K562 (cell line): ENCODE data around the gene RNF126. TPM values are rescaled to one million over a fixed set of nuclear protein-coding genes. Genes with fewer than 3 reads are reported as not detected.

Experiments
- ATAC-seq: fragments of 200-7000 bp; cut with Tn5 transposase; 3 replicates; pipeline ENCODE4 v1.9.1; 2020; ENCODE audit warnings: moderate library complexity
- BruUV-seq: library from RNA; stranded (reverse); fragments of 400-500 nt; replicated peaks from 2 replicates; lab custom pipeline; 2021; lab: Mats Ljungman, UMichigan
- CTCF ChIA-PET: fragments of 300-600 bp; formaldehyde crosslinking; extraction: SDS; loops from one replicate; lab custom pipeline; 2021; ENCODE audit warnings: low intra/inter-chr PET ratio; lab: Yijun Ruan, JAX
- POLR2A ChIA-PET: fragments of 300-600, 350-650 bp; sonication (Branson Sonifier 250); formaldehyde crosslinking; extraction: SDS; loops from one replicate; lab custom pipeline; 2021; ENCODE audit warnings: antibody characterized with exemption, inconsistent platforms; lab: Yijun Ruan, JAX
- DNase-seq, 4 experiments: peaks; one replicate each; pipeline versions ENCODE4 v3.0.0 to v3.0.0-alpha.2; 2011 to 2018; ENCODE audit warnings: low spot score in 3 of 4, mixed read lengths in 3 of 4; ENCODE audit errors: extremely low read depth in 1 of 4
- FAIRE-seq: peaks from 2 replicates; lab custom pipeline; 2011; peaks lifted over from hg19 to GRCh38; lab: Jason Lieb, UNC
- H2AFZ ChIP-seq: 2 replicates; pipeline ENCODE4 v1.6.0; 2011; ENCODE audit warnings: low read depth, low read length, control low read depth, inconsistent platforms
- H3K27ac ChIP-seq: fragments of 200-600 bp; 3 replicates; pipeline ENCODE4 v1.8.0; 2011; ENCODE audit warnings: low read depth, mild to moderate bottlenecking, control low read depth, inconsistent platforms, low read length, moderate library complexity, mixed read lengths; ENCODE audit errors: extremely low read depth
- H3K27me3 ChIP-seq, 2 experiments: fragments of 300-600 bp in 1 of 2; 2 replicates in 1 of 2; 3 replicates in 1 of 2; pipeline versions ENCODE4 v1.6.0 to v1.8.0; 2011; ENCODE audit warnings: inconsistent platforms in 2 of 2, low read length in 2 of 2, mild to moderate bottlenecking in 1 of 2, mixed read lengths in 1 of 2, moderate library complexity in 1 of 2; ENCODE audit not compliant: control insufficient read depth in 2 of 2, insufficient read depth in 2 of 2
- H3K36me3 ChIP-seq: fragments of 300-600 bp; 3 replicates; pipeline ENCODE4 v1.8.0; 2011; ENCODE audit warnings: mild to moderate bottlenecking, low read length, inconsistent platforms; ENCODE audit not compliant: control insufficient read depth, insufficient read depth
- H3K4me1 ChIP-seq, 2 experiments: fragments of 200-600 bp in 1 of 2; replicated peaks in 1 of 2; 2 replicates in 1 of 2; 3 replicates in 1 of 2; pipeline versions ENCODE4 v1.5.1 to v1.8.0; 2011; ENCODE audit warnings: inconsistent platforms in 2 of 2, low read length in 2 of 2, mild to moderate bottlenecking in 1 of 2, mixed read lengths in 1 of 2, moderate library complexity in 1 of 2; ENCODE audit not compliant: control insufficient read depth in 2 of 2, insufficient read depth in 2 of 2
- H3K4me2 ChIP-seq: 2 replicates; pipeline ENCODE4 v1.6.1; 2011; ENCODE audit warnings: low read length, control low read depth, inconsistent platforms, mixed read lengths; ENCODE audit not compliant: insufficient read depth
- H3K4me3 ChIP-seq: fragments of 200-600 bp; sonication (generic), shearing (Covaris generic); 2 replicates; pipeline ENCODE4 v1.5.1; 2016; ENCODE audit warnings: control low read depth, inconsistent platforms
- H3K79me2 ChIP-seq: fragments of 200-600 bp; 3 replicates; pipeline ENCODE4 v1.8.0; 2011; ENCODE audit warnings: low read length, inconsistent platforms; ENCODE audit not compliant: control insufficient read depth, insufficient read depth
- H3K9ac ChIP-seq, 2 experiments: 2 replicates each; pipeline versions ENCODE4 v1.6.0 to v1.6.1; 2011; ENCODE audit warnings: low read depth in 2 of 2, low read length in 2 of 2, control low read depth in 1 of 2, inconsistent platforms in 1 of 2, mild to moderate bottlenecking in 1 of 2, mixed read lengths in 1 of 2; ENCODE audit not compliant: insufficient read depth in 1 of 2
- H3K9me1 ChIP-seq: one replicate; pipeline ENCODE4 v1.6.0; 2011; ENCODE audit warnings: inconsistent platforms, mild to moderate bottlenecking, low read length, moderate library complexity; ENCODE audit not compliant: control insufficient read depth, insufficient read depth
- H3K9me3 ChIP-seq: replicated peaks from 2 replicates; pipeline ENCODE4 v1.5.1; 2011; ENCODE audit warnings: low read depth, low read length, inconsistent platforms; ENCODE audit not compliant: control insufficient read depth, insufficient read depth
- H4K20me1 ChIP-seq: replicated peaks from 2 replicates; pipeline ENCODE4 v1.6.1; 2011; ENCODE audit warnings: low read length, inconsistent platforms, mixed read lengths; ENCODE audit not compliant: control insufficient read depth, insufficient read depth
- ASH1L ChIP-seq: fragments of 450-650 bp; IDR thresholded peaks from 2 replicates; pipeline ENCODE4 v1.6.1; 2018; ENCODE audit warnings: borderline replicate concordance, mild to moderate bottlenecking, low read depth; ENCODE audit not compliant: partially characterized antibody
- CCNT2 ChIP-seq: IDR thresholded peaks from 2 replicates; pipeline ENCODE4 v1.6.1; 2011; ENCODE audit warnings: borderline replicate concordance, low read depth, mild to moderate bottlenecking, moderate library complexity, mixed read lengths, low read length; ENCODE audit not compliant: insufficient read length; ENCODE audit errors: extremely low read depth
- GABPB1 ChIP-seq: sonication (generic); formaldehyde crosslinking; IDR thresholded peaks from 2 replicates; pipeline ENCODE4 v1.8.0; 2022; ENCODE audit warnings: mild to moderate bottlenecking, missing genetic modification reagents
- GABPB2 ChIP-seq: fragments of 250-450 bp; sonication (Bioruptor Pico); conservative IDR thresholded peaks from 2 replicates; pipeline ENCODE4 v1.5.1; 2021; ENCODE audit warnings: mild to moderate bottlenecking
- KAT2B ChIP-seq: IDR thresholded peaks from one replicate; pipeline ENCODE4 v1.6.1; 2012; ENCODE audit warnings: low read depth, mild to moderate bottlenecking, control low read depth, inconsistent platforms, low read length, moderate library complexity
- TGIF2 ChIP-seq: sonication (generic); formaldehyde crosslinking; IDR thresholded peaks from 2 replicates; pipeline ENCODE4 v1.8.1; 2022; ENCODE audit warnings: mild to moderate bottlenecking, missing genetic modification reagents, moderate library complexity
- TOE1 ChIP-seq, 2 experiments: fragments of 450-650 bp in 1 of 2; sonication (generic) in 1 of 2; formaldehyde crosslinking in 1 of 2; IDR thresholded peaks; 2 replicates each; pipeline versions ENCODE4 v1.7.1 to v1.8.0; 2016 to 2022; ENCODE audit warnings: borderline replicate concordance in 2 of 2, mild to moderate bottlenecking in 2 of 2, antibody characterized with exemption in 1 of 2, inconsistent platforms in 1 of 2, low read depth in 1 of 2, missing genetic modification reagents in 1 of 2, moderate library complexity in 1 of 2
- ZFP36 ChIP-seq: fragments of 150-350 bp; IDR thresholded peaks from 2 replicates; pipeline ENCODE4 v1.6.1; 2018; ENCODE audit warnings: low read length, low read depth; ENCODE audit not compliant: partially characterized antibody
- WGBS: fragments of 100-300 bp; shearing (Covaris generic); methylation state at CpG from one replicate; pipeline ENCODE4 v1.1.6; 2016; ENCODE audit warnings: low coverage, mixed read lengths; ENCODE audit not compliant: insufficient coverage; ENCODE audit errors: missing lambda C conversion rate; 5-methylcytosine and 5-hydroxymethylcytosine counted together
- in situ Hi-C: fragments of 300-500 bp; cut with MboI; formaldehyde crosslinking; loops from 4 replicates; pipeline ENCODE4 v1.15.0; 2018; ENCODE audit warnings: inconsistent platforms, mixed read lengths
- intact Hi-C: fragments of 100-400 bp; cut with micrococcal nuclease; formaldehyde crosslinking; loops from 2 replicates; pipeline ENCODE4 v1.14.2; 2022
- polyA plus RNA-seq, 8 experiments: library from polyadenylated mRNA; depleted of rRNA in 4 of 8; stranded (reverse) in 5 of 8; unstranded in 3 of 8; fragments of >200 nt; fragmentation: Nextera tagmentation in 2 of 8; fragmentation: Illumina TruSeq in 1 of 8; extraction: Ambion mirVana in 2 of 8; extraction: Trizol in 1 of 8; gene quantifications; 2 replicates each; pipeline versions ENCODE4 v1.2.1 to v1.2.3, GENCODE V29; 2011 to 2014; ENCODE audit warnings: inconsistent platforms in 1 of 8, missing spikeins in 1 of 8
- total RNA-seq, 7 experiments: library from RNA; depleted of rRNA in 6 of 7; stranded (reverse); fragments of >200 nt in 6 of 7; fragmentation: Illumina TruSeq in 2 of 7; extraction: Trizol in 2 of 7; gene quantifications; 2 replicates each; pipeline versions ENCODE4 v1.2.1 to v1.2.3, GENCODE V29; 2011 to 2021; ENCODE audit warnings: low replicate concordance in 1 of 7
- TF ChIP-seq, protein P1 (sequence below): fragments of 200-800 bp; sonication (Bioruptor generic); IDR thresholded peaks from 2 replicates; pipeline ENCODE4 v1.6.1; 2017; ENCODE audit warnings: missing genetic modification characterization, missing compliant biosample characterization

The RNF126 gene
- total and polyA plus RNA-seq, 9 of the 15 experiments (the other 6 are each of a cell fraction or from before 2014, with no cell fraction given) = 0.27 to 101 (median 12.3) TPM

GRCh38 chr19:676007-676338 lies 13.0 kb upstream of the RNF126 start:
- ATAC-seq (no peak), DNase-seq (peak in 1 of 4 experiments; percentile 56), FAIRE-seq (no peak)
- H3K4me3 ChIP-seq = no peak overlapping the region
- no peak overlapping the region for H2AFZ ChIP-seq
- H3K79me2 ChIP-seq = peaks cover 8% of the 10 kb centered on the region
- peaks cover 7% of the 10 kb centered on the region for H3K9me1 ChIP-seq
- in situ Hi-C loops (no loop called here), intact Hi-C loops (no loop called here)
- no peaks in the 10 kb centered on the region; a peak in 1 of 5 replicates for H3K27me3 ChIP-seq
- no peaks in the 10 kb centered on the region for H3K9me3 ChIP-seq
- CTCF ChIA-PET = no interaction called here
- no peak overlapping the region for H3K27ac ChIP-seq
- POLR2A ChIA-PET = interaction anchor here (0.6 to 1.8 kb wide), 2 partner anchors 13 to 769 kb away, joined by 4 read pairs; partner anchors contain the start of gene RNF126
- no peaks in the 10 kb centered on the region for H3K36me3 ChIP-seq
- H4K20me1 ChIP-seq = no peaks in the 10 kb centered on the region
- no TSS peak for BruUV-seq
- peak overlapping the region in 1 of 2 experiments; percentile 70; a peak in 1 of 4 replicates for H3K9ac ChIP-seq
- peaks cover 5 to 68% of the 10 kb centered on the region in 2 experiments for H3K4me1 ChIP-seq
- no peak overlapping the region for H3K4me2 ChIP-seq
- 8% methylated on average over 8 of the region's 31 CpGs for WGBS
- no peak for TF ChIP-seq TGIF2 (CRISPR knock-in tag)
- TF ChIP-seq TOE1 (IDR thresholded peaks at IDR 0.05; ENCODE audit: borderline replicate concordance) = no peak
- TF ChIP-seq TOE1 (CRISPR knock-in tag; IDR thresholded peaks at IDR 0.05; ENCODE audit: borderline replicate concordance, low read depth) = no peak
- no peak for TF ChIP-seq ZFP36
- TF ChIP-seq, protein P1, sequence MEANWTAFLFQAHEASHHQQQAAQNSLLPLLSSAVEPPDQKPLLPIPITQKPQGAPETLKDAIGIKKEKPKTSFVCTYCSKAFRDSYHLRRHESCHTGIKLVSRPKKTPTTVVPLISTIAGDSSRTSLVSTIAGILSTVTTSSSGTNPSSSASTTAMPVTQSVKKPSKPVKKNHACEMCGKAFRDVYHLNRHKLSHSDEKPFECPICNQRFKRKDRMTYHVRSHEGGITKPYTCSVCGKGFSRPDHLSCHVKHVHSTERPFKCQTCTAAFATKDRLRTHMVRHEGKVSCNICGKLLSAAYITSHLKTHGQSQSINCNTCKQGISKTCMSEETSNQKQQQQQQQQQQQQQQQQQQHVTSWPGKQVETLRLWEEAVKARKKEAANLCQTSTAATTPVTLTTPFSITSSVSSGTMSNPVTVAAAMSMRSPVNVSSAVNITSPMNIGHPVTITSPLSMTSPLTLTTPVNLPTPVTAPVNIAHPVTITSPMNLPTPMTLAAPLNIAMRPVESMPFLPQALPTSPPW = peak; percentile 63; the same call in 1 of the 2 replicates
- TF ChIP-seq KAT2B = no peak
- TF ChIP-seq GABPB1 (CRISPR knock-in tag) = 0 out of 2 replicates have a peak, but pooled peaks have one; percentile 21
- no peak for TF ChIP-seq ASH1L
- TF ChIP-seq GABPB2 (CRISPR knock-in tag) = no peak
- TF ChIP-seq CCNT2 = peak; percentile 12
